Uterus (tissue), 2 donors: Measurements from ENCODE around the gene NBAS.
"Not testable (repeated sequence)": the region's sequence is repeated elsewhere in the genome, so short reads cannot be mapped to it uniquely, and the experiment has no call there.

Source experiments
- CTCF ChIP-seq, 4 experiments: fragments of 200-600 bp in 2 of 4; fragments of 450-650 bp in 2 of 4; sonication (generic) in 2 of 4; IDR thresholded peaks; one replicate each; pipeline ENCODE4 v1.5.1; 2016 to 2019; ENCODE audit warnings: antibody characterized with exemption in 4 of 4, mild to moderate bottlenecking in 2 of 4, moderate library complexity in 1 of 4
- POLR2A ChIP-seq, 2 donors: fragments of 450-650 bp; IDR thresholded peaks; one replicate each; pipeline ENCODE4 v1.6.1; 2016; ENCODE audit warnings: antibody characterized with exemption in 2 of 2, mild to moderate bottlenecking in 1 of 2, moderate library complexity in 1 of 2

- not testable (repeated sequence) for TF ChIP-seq CTCF, POLR2A (IDR thresholded peaks at IDR 0.05)
These were observed 61.9 kb downstream of the NBAS start for GRCh38 chr2:15499251-15499650.
